ENCODE measurements around the gene KIF13A. TPM values are rescaled to one million over a fixed set of nuclear protein-coding genes. Genes with fewer than 3 reads are reported as not detected.
A peak's percentile ranks its signal among the peaks of the same experiment; 100 is the strongest.

Gene KIF13A
- total and polyA plus RNA-seq, 9 of the 15 experiments (the other 6 are each of a cell fraction or from before 2014, with no cell fraction given), result 3.6 to 44.3 (median 29.7) TPM

GRCh38 chr6:17869753-17870050 lies 117.7 kb downstream of the KIF13A start (continued):
- peak; percentile 32; the same call in 1 of the 2 replicates for TF ChIP-seq POLR2H (tag; IDR thresholded peaks at IDR 0.05; ENCODE audit: low read depth)
- TF ChIP-seq ATF1 (CRISPR knock-in tag; IDR thresholded peaks at IDR 0.05), result no peak
- TF ChIP-seq ATF1 (tag; IDR thresholded peaks at IDR 0.05), result no peak; the same call in 1 of the 2 replicates
- TF ChIP-seq ETS2 (tag; IDR thresholded peaks at IDR 0.05; ENCODE audit: borderline replicate concordance, poor library complexity, severe bottlenecking), result no peak
- peak; percentile 64; the same call in 1 of the 2 replicates for TF ChIP-seq VEZF1 (CRISPR knock-in tag; IDR thresholded peaks at IDR 0.05)
- TF ChIP-seq TCF7L2 (IDR thresholded peaks at IDR 0.05; ENCODE audit: low read depth, low read length), result no peak
- TF ChIP-seq NONO (IDR thresholded peaks at IDR 0.05; ENCODE audit: low read depth in 2 of 2, low read length in 1 of 2), result no peak
- no peak for TF ChIP-seq GABPB1 (CRISPR knock-in tag; IDR thresholded peaks at IDR 0.05)
- no peak for TF ChIP-seq E2F4 (CRISPR knock-in tag; IDR thresholded peaks at IDR 0.05; ENCODE audit: low read depth)
- TF ChIP-seq ILF3 (IDR thresholded peaks at IDR 0.05; ENCODE audit: borderline replicate concordance), result no peak
- no peak for TF ChIP-seq MXI1 (IDR thresholded peaks at IDR 0.05; ENCODE audit: low read depth, low read length)
- no peak for TF ChIP-seq SMARCB1 (IDR thresholded peaks at IDR 0.05; ENCODE audit: insufficient read length, low read depth)
- TF ChIP-seq NFATC3 (IDR thresholded peaks at IDR 0.05), result no peak
- no peak for TF ChIP-seq YY1 (IDR thresholded peaks at IDR 0.05; ENCODE audit: borderline replicate concordance in 1 of 3, control insufficient read depth in 1 of 3, extremely low read depth in 1 of 3, insufficient read depth in 3 of 3, insufficient read length in 1 of 3, insufficient replicate concordance in 2 of 3, low read depth in 1 of 3, low read length in 2 of 3)
- no peak for TF ChIP-seq RHOXF2B (CRISPR knock-in tag; conservative IDR thresholded peaks at IDR 0.05)
- TF ChIP-seq TAF9B (IDR thresholded peaks at IDR 0.05; ENCODE audit: partially characterized antibody), result no peak
- TF ChIP-seq CLOCK (CRISPR knock-in tag; IDR thresholded peaks at IDR 0.05; ENCODE audit: borderline replicate concordance), result no peak
- no peak for TF ChIP-seq ZNF655 (CRISPR knock-in tag; IDR thresholded peaks at IDR 0.05)
